Mesenchymal stem cell (in vitro differentiated cells and primary cell): ENCODE data around the gene EML1.
A peak's percentile ranks its signal among the peaks of the same experiment; 100 is the strongest.

Experiments
- DNase-seq: peaks from one replicate; pipeline ENCODE4 v3.0.0-alpha.2; 2013
- H2AFZ ChIP-seq: one replicate; pipeline ENCODE4 v1.6.1; 2013; ENCODE audit warnings: low read depth, mild to moderate bottlenecking, control low read depth, inconsistent platforms, low read length, moderate library complexity
- H2AK5ac ChIP-seq: 2 replicates; pipeline ENCODE4 v1.6.1; 2013; ENCODE audit warnings: low read length, moderate library complexity, mild to moderate bottlenecking, inconsistent platforms; ENCODE audit not compliant: severe bottlenecking
- H2BK120ac ChIP-seq: one replicate; pipeline ENCODE4 v1.6.1; 2013; ENCODE audit warnings: low read depth, mild to moderate bottlenecking, inconsistent platforms, low read length, moderate library complexity
- H2BK12ac ChIP-seq, 2 experiments: one replicate each; pipeline ENCODE4 v1.6.1; 2013; ENCODE audit warnings: inconsistent platforms in 2 of 2, low read length in 2 of 2, mild to moderate bottlenecking in 2 of 2, moderate library complexity in 2 of 2, control low read depth in 1 of 2
- H2BK15ac ChIP-seq: one replicate; pipeline ENCODE4 v1.6.1; 2013; ENCODE audit warnings: mild to moderate bottlenecking, low read depth, inconsistent platforms; ENCODE audit not compliant: poor library complexity, severe bottlenecking
- H2BK5ac ChIP-seq: 2 replicates; pipeline ENCODE4 v1.6.1; 2013; ENCODE audit warnings: low read depth, mild to moderate bottlenecking, low read length, control low read depth, inconsistent platforms; ENCODE audit not compliant: poor library complexity, severe bottlenecking
- H3K14ac ChIP-seq, 2 experiments: one replicate each; pipeline ENCODE4 v1.6.1; 2013; ENCODE audit warnings: inconsistent platforms in 2 of 2, low read length in 2 of 2, control low read depth in 1 of 2, mild to moderate bottlenecking in 1 of 2, moderate library complexity in 1 of 2
- H3K18ac ChIP-seq, 2 experiments: one replicate each; pipeline ENCODE4 v1.6.1; 2013; ENCODE audit warnings: inconsistent platforms in 2 of 2, low read length in 2 of 2, control low read depth in 1 of 2, low read depth in 1 of 2, mild to moderate bottlenecking in 1 of 2
- H3K23ac ChIP-seq, 2 experiments: one replicate each; pipeline ENCODE4 v1.6.1; 2013; ENCODE audit warnings: inconsistent platforms in 2 of 2, low read length in 2 of 2, mild to moderate bottlenecking in 2 of 2, moderate library complexity in 2 of 2, control low read depth in 1 of 2
- H3K27ac ChIP-seq: 2 replicates; pipeline ENCODE4 v1.5.1; 2013; ENCODE audit warnings: mild to moderate bottlenecking, moderate library complexity, low read length, control low read depth, inconsistent platforms; ENCODE audit not compliant: poor library complexity, severe bottlenecking
- H3K27me3 ChIP-seq, 2 experiments: 2 replicates each; pipeline versions ENCODE4 v1.6.1 to v1.7.0; 2013; ENCODE audit warnings: low read length in 2 of 2, mild to moderate bottlenecking in 2 of 2, moderate library complexity in 2 of 2, control low read depth in 1 of 2, inconsistent platforms in 1 of 2; ENCODE audit not compliant: control insufficient read depth in 1 of 2, insufficient read depth in 1 of 2
- H3K36me3 ChIP-seq, 2 experiments: 2 replicates each; pipeline versions ENCODE4 v1.6.1 to v1.7.0; 2013; ENCODE audit warnings: low read length in 2 of 2, control low read depth in 1 of 2, inconsistent platforms in 1 of 2, low read depth in 1 of 2, mild to moderate bottlenecking in 1 of 2; ENCODE audit not compliant: insufficient read depth in 2 of 2, control insufficient read depth in 1 of 2
- H3K4ac ChIP-seq, 2 experiments: one replicate each; pipeline ENCODE4 v1.6.1; 2013; ENCODE audit warnings: inconsistent platforms in 2 of 2, low read length in 2 of 2, mild to moderate bottlenecking in 2 of 2, moderate library complexity in 2 of 2, control low read depth in 1 of 2, low read depth in 1 of 2
- H3K4me1 ChIP-seq: 2 replicates; pipeline ENCODE4 v1.6.1; 2013; ENCODE audit warnings: low read depth, low read length, control low read depth; ENCODE audit not compliant: control insufficient read depth, insufficient read depth
- H3K4me2 ChIP-seq: 2 replicates; pipeline ENCODE4 v1.6.1; 2013; ENCODE audit warnings: low read length, mild to moderate bottlenecking, inconsistent platforms; ENCODE audit not compliant: poor library complexity, severe bottlenecking
- H3K4me3 ChIP-seq, 2 experiments: 2 replicates each; pipeline versions ENCODE4 v1.5.1 to v1.7.0; 2013; ENCODE audit warnings: low read length in 2 of 2, mild to moderate bottlenecking in 2 of 2, control low read depth in 1 of 2, low read depth in 1 of 2; ENCODE audit not compliant: insufficient read depth in 1 of 2
- H3K79me1 ChIP-seq: replicated peaks from 2 replicates; pipeline ENCODE4 v1.6.1; 2013; ENCODE audit warnings: mild to moderate bottlenecking, control low read depth, low read length, inconsistent platforms; ENCODE audit not compliant: poor library complexity, severe bottlenecking
- H3K9ac ChIP-seq: 2 replicates; pipeline ENCODE4 v1.7.0; 2013; ENCODE audit warnings: mild to moderate bottlenecking, low read length, moderate library complexity
- H3K9me3 ChIP-seq: 2 replicates; pipeline ENCODE4 v1.7.0; 2013; ENCODE audit warnings: mild to moderate bottlenecking, low read length; ENCODE audit not compliant: control insufficient read depth
- H4K8ac ChIP-seq: one replicate; pipeline ENCODE4 v1.6.1; 2013; ENCODE audit warnings: inconsistent platforms, mild to moderate bottlenecking, low read length, moderate library complexity
- H4K91ac ChIP-seq: one replicate; pipeline ENCODE4 v1.6.1; 2013; ENCODE audit warnings: mild to moderate bottlenecking, low read length, inconsistent platforms
- WGBS: methylation state at CpG from one replicate; pipeline ENCODE4 v1.1.7; 2013; ENCODE audit warnings: mixed read lengths; 5-methylcytosine and 5-hydroxymethylcytosine counted together

The EML1 gene

DNA sequence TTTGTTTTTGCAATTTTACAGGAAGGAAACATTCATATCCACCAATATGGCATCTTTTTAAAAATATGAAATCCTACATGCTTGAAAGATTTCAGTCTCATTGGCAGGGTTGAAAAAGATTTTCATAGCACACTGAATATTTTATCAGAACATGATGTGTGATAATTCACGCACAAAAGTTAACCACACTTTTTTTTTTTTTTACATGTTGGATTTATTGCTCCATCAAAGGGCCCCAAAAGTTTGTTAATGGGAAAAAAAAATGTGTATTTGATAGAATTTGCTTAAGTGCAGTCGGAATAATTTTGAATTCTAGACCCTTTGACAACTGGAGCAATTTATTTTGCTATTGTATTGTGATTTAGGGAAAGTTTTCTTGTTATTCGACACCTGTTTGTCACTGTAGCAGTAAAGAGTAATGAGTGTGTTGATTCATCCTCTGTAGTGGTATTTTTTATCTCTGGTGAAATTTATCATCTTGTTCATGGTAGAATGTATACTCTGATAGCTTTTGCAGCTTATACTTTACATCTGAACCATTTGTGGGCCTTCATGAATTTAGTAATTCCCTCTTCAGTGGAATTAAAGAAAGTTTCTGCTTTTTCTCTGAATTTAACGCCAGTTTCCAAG is 1.1 kb downstream of the EML1 start:
- 66% methylated on average over 3 of the region's 4 CpGs for WGBS
- Histone ChIP-seq H2BK15ac (no peak overlapping the region), H3K36me3 (no peaks in the 10 kb centered on the region), H3K27ac (no peak overlapping the region), H2AK5ac (no peak overlapping the region), H3K23ac (no peak overlapping the region), H2AFZ (no peak overlapping the region), H3K4me1 (peaks cover 6% of the 10 kb centered on the region), H3K18ac (no peak overlapping the region), H3K27me3 (no peaks in the 10 kb centered on the region), H3K9me3 (no peaks in the 10 kb centered on the region), H2BK12ac (no peak overlapping the region), H2BK120ac (no peak overlapping the region), H3K4me3 (peak overlapping the region in 1 of 2 experiments; percentile 89), H3K4me2 (no peak overlapping the region), H4K8ac (no peak overlapping the region), H3K14ac (no peak overlapping the region), H3K4ac (no peak overlapping the region), H2BK5ac (no peak overlapping the region), H3K9ac (peak overlapping the region; percentile 95), H3K79me1 (peaks cover 5% of the 10 kb centered on the region), H4K91ac (no peak overlapping the region)
- no peak for DNase-seq

DNA sequence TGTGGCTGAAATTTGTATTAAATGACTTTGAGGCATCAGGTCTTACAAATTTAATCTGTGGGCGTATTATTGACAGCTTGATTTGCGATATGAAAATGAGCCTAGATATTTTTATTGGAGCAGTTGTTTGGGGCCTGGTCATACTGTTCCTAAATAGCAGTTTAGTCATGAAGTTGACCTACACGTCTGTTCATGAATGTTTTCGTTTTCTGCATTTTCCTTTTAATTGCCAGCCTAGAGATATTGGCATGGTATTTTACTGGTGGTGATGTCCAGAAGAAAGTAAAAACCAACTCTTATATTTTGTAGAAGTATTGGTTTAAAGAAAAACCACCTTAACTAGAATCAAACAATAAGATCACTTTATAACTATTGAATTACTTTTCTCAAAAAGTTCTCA is 1.8 kb downstream of the EML1 start:
- no peak overlapping the region for H2AK5ac ChIP-seq
- no peaks in the 10 kb centered on the region for H3K27me3 ChIP-seq
- no peaks in the 10 kb centered on the region for H3K36me3 ChIP-seq
- no peak for DNase-seq
- no peak overlapping the region for H3K4me2 ChIP-seq
- H2BK5ac ChIP-seq, result no peak overlapping the region
- peaks cover 6% of the 10 kb centered on the region for H3K4me1 ChIP-seq
- no peak overlapping the region for H2BK120ac ChIP-seq
- H3K27ac ChIP-seq, result no peak overlapping the region
- no peak overlapping the region for H2BK12ac ChIP-seq
- no peak overlapping the region for H2AFZ ChIP-seq
- H4K91ac ChIP-seq, result no peak overlapping the region
- peak overlapping the region; percentile 95 for H3K9ac ChIP-seq
- H3K14ac ChIP-seq, result no peak overlapping the region
- no peak overlapping the region for H2BK15ac ChIP-seq
- H3K23ac ChIP-seq, result no peak overlapping the region
- H4K8ac ChIP-seq, result no peak overlapping the region
- WGBS, result 95% methylated on average over 4 of the region's 4 CpGs
- no peak overlapping the region for H3K18ac ChIP-seq
- peak overlapping the region in 1 of 2 experiments; percentile 89 for H3K4me3 ChIP-seq
- H3K79me1 ChIP-seq, result peaks cover 7% of the 10 kb centered on the region
- H3K4ac ChIP-seq, result no peak overlapping the region
- H3K9me3 ChIP-seq, result no peaks in the 10 kb centered on the region

DNA sequence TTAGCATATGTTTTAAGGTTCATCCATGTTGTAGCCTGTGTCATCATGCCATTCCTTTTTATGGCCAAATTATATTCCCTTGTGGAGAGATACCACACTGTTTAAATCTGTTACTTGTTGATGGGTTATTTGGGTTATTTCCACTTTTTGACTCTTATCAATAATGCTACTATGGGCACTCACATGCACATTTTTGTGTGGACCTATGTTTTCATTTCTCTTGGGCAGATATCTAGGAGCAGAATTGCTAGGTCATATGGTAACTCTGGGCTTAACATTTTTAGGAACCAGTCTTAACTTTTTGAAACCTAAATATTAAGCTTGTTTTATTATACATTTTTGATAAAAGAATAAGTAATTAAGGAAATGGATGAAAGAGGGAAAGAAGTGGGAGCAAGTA is 4.0 kb downstream of the EML1 start:
- DNase-seq, result no peak
- Histone ChIP-seq H3K27ac (no peak overlapping the region), H3K4me2 (no peak overlapping the region), H2AK5ac (no peak overlapping the region), H3K14ac (no peak overlapping the region), H3K4me1 (peaks cover 5% of the 10 kb centered on the region), H4K91ac (no peak overlapping the region), H3K4me3 (no peak overlapping the region), H3K9ac (no peak overlapping the region), H3K27me3 (no peaks in the 10 kb centered on the region), H3K23ac (no peak overlapping the region), H3K18ac (no peak overlapping the region), H2BK5ac (no peak overlapping the region), H2BK120ac (no peak overlapping the region), H4K8ac (no peak overlapping the region), H3K36me3 (no peaks in the 10 kb centered on the region), H2BK12ac (no peak overlapping the region), H3K9me3 (no peaks in the 10 kb centered on the region), H2AFZ (no peak overlapping the region), H2BK15ac (no peak overlapping the region), H3K79me1 (peaks cover 18% of the 10 kb centered on the region), H3K4ac (no peak overlapping the region)

DNA sequence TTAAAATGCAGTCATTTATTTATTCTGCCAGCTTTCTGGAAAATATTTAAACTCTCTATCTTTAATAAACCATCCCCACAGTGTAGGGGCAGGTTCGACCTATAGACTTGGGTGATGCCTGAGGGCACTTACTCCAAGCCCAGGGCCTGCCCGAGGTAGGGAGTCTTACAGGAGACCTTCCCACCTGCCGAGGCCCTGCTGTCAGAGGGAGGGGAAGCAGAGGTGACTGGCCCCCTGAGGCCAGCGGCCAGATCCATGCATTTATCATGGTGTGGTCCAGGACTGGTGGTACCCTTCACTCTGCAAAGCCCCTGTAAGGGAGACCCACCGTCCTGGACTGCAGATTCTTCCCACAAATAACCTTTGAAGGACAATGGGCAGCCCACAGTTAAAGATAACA is 7.6 kb downstream of the EML1 start:
- Histone ChIP-seq H2BK5ac (no peak overlapping the region), H3K18ac (no peak overlapping the region), H3K36me3 (no peaks in the 10 kb centered on the region), H3K27me3 (no peaks in the 10 kb centered on the region), H3K79me1 (peaks cover 27% of the 10 kb centered on the region), H3K23ac (no peak overlapping the region), H3K4ac (no peak overlapping the region), H3K27ac (no peak overlapping the region), H3K9ac (no peak overlapping the region), H3K4me3 (no peak overlapping the region), H4K91ac (no peak overlapping the region), H3K4me1 (peaks cover 7% of the 10 kb centered on the region), H3K14ac (no peak overlapping the region), H2AK5ac (no peak overlapping the region), H3K9me3 (no peaks in the 10 kb centered on the region), H2BK120ac (no peak overlapping the region), H4K8ac (no peak overlapping the region), H2AFZ (no peak overlapping the region), H2BK12ac (no peak overlapping the region), H2BK15ac (no peak overlapping the region), H3K4me2 (no peak overlapping the region)
- 67% methylated on average over 5 of the region's 5 CpGs for WGBS
- no peak for DNase-seq
